Adrenal gland (tissue), 5 donors: ENCODE results near the gene PACRG.

Experiments used
- POLR2A ChIP-seq, 2 donors: fragments of 450-650 bp; IDR thresholded peaks; one replicate each; pipeline ENCODE4 v1.6.1; 2017; ENCODE audit warnings: antibody characterized with exemption in 2 of 2, mild to moderate bottlenecking in 2 of 2, moderate library complexity in 1 of 2
- TF ChIP-seq, protein P1 (sequence below), 6 experiments: fragments of 450-650 bp in 4 of 6; fragments of 200-600 bp in 2 of 6; sonication (generic) in 1 of 6; IDR thresholded peaks; 1 replicate in 5 of 6; 2 replicates in 1 of 6; pipeline versions ENCODE4 v1.5.1 to v1.8.0; 2016 to 2021; ENCODE audit warnings: antibody characterized with exemption in 6 of 6, mild to moderate bottlenecking in 2 of 6, moderate library complexity in 1 of 6
- donor health status: DM: no; HTN: no; CAD: no.

DNA sequence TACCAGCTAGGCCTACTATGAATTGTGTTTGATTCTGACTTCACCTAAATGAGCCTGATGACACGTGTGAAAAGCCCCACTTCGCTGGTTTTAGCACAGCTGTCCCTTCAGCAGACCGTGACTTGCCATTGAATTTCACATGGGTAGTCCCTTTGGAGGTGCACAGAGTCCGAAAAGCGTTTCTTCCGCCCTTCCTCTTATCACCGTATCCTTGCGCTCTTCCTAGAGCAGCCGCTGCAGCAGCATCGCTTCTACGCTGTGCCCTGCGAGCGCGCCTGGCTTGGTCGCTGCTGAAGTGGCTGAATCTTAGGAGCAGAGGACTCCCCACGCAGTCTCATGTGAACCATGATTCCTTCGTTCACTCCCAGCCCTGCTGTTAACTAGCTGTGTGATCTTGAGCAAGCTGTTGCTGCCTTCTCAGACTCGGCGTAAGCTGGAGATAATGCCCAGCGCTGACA lies 127.0 kb downstream of the PACRG start:
- TF ChIP-seq, protein P1, sequence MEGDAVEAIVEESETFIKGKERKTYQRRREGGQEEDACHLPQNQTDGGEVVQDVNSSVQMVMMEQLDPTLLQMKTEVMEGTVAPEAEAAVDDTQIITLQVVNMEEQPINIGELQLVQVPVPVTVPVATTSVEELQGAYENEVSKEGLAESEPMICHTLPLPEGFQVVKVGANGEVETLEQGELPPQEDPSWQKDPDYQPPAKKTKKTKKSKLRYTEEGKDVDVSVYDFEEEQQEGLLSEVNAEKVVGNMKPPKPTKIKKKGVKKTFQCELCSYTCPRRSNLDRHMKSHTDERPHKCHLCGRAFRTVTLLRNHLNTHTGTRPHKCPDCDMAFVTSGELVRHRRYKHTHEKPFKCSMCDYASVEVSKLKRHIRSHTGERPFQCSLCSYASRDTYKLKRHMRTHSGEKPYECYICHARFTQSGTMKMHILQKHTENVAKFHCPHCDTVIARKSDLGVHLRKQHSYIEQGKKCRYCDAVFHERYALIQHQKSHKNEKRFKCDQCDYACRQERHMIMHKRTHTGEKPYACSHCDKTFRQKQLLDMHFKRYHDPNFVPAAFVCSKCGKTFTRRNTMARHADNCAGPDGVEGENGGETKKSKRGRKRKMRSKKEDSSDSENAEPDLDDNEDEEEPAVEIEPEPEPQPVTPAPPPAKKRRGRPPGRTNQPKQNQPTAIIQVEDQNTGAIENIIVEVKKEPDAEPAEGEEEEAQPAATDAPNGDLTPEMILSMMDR (IDR thresholded peaks at IDR 0.05) = no peak
- TF ChIP-seq POLR2A (IDR thresholded peaks at IDR 0.05) = no peak
